Measurements from ENCODE around the gene GAS2L2.
"Not testable (repeated sequence)": the region's sequence is repeated elsewhere in the genome, so short reads cannot be mapped to it uniquely, and the experiment has no call there.

Gene GAS2L2

DNA sequence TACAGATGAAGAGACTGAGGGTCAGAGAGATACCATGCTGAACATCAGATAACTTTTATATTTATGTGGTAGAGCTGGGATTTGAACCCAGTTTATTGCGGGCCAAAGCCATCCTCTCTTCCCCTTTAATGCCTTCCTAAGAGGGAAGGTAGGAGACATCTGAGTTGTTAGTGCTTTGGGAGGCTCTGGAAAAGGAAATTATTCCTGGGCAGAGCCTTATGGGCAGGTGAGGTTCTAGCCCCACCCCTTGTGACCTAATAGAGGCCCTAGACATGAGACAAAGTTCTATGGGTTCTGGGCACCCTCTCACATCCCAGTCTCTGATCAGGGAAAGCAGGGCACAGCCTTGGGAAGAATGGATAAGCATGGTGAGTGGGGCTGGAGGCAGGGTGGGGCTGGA, 7.5 kb upstream of the GAS2L2 start, which contains the start of gene C17orf50:
Gene C17orf50, plus strand, starts transcription at position 301 of the 400 bp plus-strand sequence. Its CDS starts 55 bp downstream, at position 356.
- no peak for DNase-seq (ENCODE audit: low spot score)
- TF ChIP-seq, protein P1, sequence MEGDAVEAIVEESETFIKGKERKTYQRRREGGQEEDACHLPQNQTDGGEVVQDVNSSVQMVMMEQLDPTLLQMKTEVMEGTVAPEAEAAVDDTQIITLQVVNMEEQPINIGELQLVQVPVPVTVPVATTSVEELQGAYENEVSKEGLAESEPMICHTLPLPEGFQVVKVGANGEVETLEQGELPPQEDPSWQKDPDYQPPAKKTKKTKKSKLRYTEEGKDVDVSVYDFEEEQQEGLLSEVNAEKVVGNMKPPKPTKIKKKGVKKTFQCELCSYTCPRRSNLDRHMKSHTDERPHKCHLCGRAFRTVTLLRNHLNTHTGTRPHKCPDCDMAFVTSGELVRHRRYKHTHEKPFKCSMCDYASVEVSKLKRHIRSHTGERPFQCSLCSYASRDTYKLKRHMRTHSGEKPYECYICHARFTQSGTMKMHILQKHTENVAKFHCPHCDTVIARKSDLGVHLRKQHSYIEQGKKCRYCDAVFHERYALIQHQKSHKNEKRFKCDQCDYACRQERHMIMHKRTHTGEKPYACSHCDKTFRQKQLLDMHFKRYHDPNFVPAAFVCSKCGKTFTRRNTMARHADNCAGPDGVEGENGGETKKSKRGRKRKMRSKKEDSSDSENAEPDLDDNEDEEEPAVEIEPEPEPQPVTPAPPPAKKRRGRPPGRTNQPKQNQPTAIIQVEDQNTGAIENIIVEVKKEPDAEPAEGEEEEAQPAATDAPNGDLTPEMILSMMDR (IDR thresholded peaks at IDR 0.05; ENCODE audit: borderline replicate concordance, control extremely low read depth, extremely low read depth, insufficient read depth, missing control alignments): no peak
- in situ Hi-C loops (cut with MboI; ENCODE audit: low sequenced_read_pairs, unreplicated experiment): no loop called here

DNA sequence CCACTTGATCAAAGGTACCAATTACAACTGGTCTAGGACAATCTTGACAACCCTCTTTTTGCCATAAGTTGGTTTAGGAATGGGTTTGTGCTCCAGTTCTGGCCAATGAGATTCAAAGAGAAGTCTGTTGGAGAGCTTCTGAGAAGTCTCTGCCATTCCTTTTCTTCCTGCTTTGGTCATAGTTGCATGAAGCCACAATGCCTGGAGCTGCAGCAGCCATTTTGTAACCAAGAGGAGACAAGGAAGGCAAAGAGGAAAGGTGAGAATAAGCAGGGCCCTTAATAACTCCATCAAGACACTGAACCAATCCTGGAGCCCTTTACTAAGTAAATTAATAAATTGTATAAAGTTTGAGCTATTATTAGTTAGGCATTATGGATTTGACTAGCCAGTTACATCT, 4.2 kb upstream of the GAS2L2 start:
- TF ChIP-seq, protein P1 (IDR thresholded peaks at IDR 0.05; ENCODE audit: borderline replicate concordance, control extremely low read depth, extremely low read depth, insufficient read depth, missing control alignments): no peak
- no peak for DNase-seq (ENCODE audit: low spot score)
- in situ Hi-C loops (cut with MboI; ENCODE audit: low sequenced_read_pairs, unreplicated experiment): no loop called here

DNA sequence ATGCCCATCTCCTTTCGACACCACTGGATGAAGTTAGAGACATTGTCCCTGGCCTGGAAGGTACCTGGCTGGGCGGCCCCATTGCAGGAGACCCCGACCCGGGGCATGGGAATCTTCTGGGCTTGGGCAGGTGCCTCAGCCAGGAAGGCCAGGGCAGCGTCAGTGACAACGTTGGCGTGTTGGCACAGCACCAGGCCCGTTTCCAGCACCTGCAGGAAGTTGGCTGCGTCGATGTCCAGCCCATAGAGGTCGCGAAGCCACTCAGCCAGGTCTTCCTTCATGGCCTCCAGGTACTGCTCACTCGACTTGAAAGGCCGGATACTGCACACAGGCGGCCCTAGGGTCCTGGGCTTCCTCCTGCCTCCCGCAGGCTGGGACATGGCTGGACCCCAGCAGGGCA, 568 bp downstream of the GAS2L2 start:
- in situ Hi-C loops (cut with MboI; ENCODE audit: low sequenced_read_pairs, unreplicated experiment): no loop called here
- no peak for DNase-seq (ENCODE audit: low spot score)
- TF ChIP-seq, protein P1 (IDR thresholded peaks at IDR 0.05; ENCODE audit: borderline replicate concordance, control extremely low read depth, extremely low read depth, insufficient read depth, missing control alignments): no peak

DNA sequence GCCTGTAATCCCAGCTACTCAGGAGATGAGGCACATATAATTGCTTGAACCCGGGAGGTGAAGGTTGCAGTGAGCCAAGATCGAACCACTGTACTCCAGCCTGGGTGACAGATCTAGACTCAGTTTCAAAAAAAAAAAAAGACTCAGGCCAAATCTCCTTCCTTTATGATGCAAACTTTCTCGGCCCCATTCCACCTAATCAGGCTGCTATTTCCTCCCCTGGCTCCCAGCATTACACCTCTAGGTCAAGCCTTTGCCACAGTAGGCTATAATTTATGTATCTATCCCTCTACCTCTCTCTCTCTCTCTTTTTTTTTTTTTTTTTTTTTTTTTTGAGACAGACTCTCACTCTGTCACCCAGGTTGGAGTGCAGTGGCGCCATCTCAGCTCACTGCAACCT, 1.5 kb downstream of the GAS2L2 start:
- not testable (repeated sequence) for DNase-seq (ENCODE audit: low spot score)

DNA sequence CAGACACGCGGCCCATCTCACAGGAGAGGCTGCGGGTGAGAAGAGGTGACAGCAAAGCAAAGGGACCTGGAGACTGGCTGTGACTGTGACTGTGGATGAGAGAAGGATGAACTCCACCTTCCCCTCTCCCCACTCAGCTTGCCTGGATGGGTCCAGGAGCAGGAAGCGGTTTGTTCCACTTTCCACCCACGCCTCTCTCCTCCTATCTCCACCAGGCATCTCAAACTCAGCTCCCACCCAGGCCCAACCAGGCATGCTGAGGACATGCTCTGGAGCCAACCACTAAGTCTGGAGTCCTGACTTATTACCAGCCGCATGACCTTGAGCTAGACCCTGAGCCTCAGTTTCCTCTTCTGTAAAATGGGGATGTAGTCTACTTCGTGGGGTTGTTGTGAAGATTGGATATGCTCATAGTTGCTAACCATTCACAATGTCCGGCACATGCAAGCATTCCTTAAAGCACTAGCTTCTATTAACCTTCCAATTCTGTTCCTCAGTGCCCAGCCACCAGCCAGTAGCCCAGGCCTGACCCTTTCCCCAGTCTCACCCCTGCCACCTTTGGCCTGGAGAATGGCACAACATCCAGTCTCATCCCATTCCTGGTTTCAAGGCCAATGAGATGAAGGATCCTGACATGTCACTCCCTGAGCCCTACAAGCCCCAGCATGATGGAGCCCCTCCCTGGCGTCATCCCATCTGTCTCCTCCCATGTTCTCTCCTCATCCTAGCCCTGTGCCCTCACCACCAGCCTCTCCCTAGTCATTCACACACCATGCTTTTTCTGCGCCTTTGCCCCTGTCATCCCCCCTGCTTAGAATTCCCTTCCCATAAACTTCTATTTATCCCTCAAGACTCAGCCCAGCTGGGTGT, 2.3 kb downstream of the GAS2L2 start:
- in situ Hi-C loops (cut with MboI; ENCODE audit: low sequenced_read_pairs, unreplicated experiment): no loop called here
- TF ChIP-seq, protein P1 (IDR thresholded peaks at IDR 0.05; ENCODE audit: borderline replicate concordance, control extremely low read depth, extremely low read depth, insufficient read depth, missing control alignments): no peak
- DNase-seq (ENCODE audit: low spot score): no peak

More for the DNA sequence above, 1.5 kb downstream of the GAS2L2 start:
- in situ Hi-C loops (cut with MboI; ENCODE audit: low sequenced_read_pairs, unreplicated experiment): not testable (repeated sequence)

DNA sequence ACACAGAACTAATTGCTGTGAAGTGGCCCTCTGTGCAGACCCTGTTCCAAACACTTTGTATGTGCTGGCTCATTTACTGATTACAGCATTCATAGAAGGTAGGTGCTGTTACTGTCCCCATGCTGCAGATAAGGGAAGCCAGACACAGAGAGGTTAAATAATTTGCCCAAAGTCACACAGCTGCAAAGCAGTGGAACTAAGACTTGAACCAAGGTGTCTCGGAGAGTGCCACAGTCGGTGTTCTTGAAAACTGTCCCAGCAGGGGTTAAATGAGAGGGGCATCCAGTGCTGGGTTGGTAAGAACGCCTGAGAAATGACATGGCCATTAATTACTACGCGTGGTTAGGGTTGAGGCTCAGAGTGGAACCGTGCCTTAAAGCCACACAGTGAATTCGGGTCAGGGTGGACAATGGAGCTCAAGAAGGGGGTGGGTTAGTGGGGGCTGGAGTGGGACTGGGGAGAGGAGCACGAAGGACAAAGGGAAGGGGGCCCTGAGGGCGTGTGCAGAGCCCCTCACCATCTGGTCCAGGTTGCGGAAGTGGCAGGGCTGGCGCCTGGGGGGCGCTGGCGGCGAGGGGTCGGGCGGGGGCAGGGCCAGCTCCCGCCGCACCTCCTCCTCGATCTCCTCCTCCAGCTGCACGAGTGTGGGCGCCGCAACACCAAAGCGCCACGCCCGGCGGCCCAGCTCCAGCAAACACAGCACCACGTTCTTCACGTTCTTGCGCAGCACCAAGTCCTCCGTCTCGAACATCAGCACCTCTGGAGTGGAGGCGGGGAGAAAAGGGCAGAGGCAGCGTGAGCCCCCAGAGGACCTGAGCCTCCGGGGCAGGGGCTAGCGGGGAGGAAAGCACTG, 3.3 kb downstream of the GAS2L2 start:
- DNase-seq (ENCODE audit: low spot score): no peak
- TF ChIP-seq, protein P1 (IDR thresholded peaks at IDR 0.05; ENCODE audit: borderline replicate concordance, control extremely low read depth, extremely low read depth, insufficient read depth, missing control alignments): no peak
- in situ Hi-C loops (cut with MboI; ENCODE audit: low sequenced_read_pairs, unreplicated experiment): loop anchor here (25.0 kb wide), 2 partner anchors 437 to 587 kb away; no protein-coding TSS in a partner anchor

Data from GM13976 (cell line).